A549 (cell line): ENCODE results near the gene DCP1A. TPM values are rescaled to one million over a fixed set of nuclear protein-coding genes. Genes with fewer than 3 reads are reported as not detected.

Source experiments
- ATAC-seq, 2 experiments: fragments of 200-7000 bp in 1 of 2; fragments of >200 bp in 1 of 2; cut with Nextera tagmentation in 1 of 2; cut with Tn5 transposase in 1 of 2; 3 replicates each; pipeline versions ENCODE4 v1.8.0 to v1.9.1; 2018 to 2020; ENCODE audit warnings: mild to moderate bottlenecking in 1 of 2, moderate library complexity in 1 of 2
- CTCF ChIA-PET: fragments of 300-600 bp; sonication (Branson Sonifier 250); formaldehyde crosslinking; extraction: SDS; loops from one replicate; lab custom pipeline; 2021; ENCODE audit warnings: antibody characterized with exemption, inconsistent platforms; lab: Yijun Ruan, JAX
- POLR2A ChIA-PET: fragments of 350-600 bp; formaldehyde crosslinking; extraction: SDS; loops from one replicate; lab custom pipeline; 2021; ENCODE audit warnings: antibody characterized with exemption, inconsistent platforms; lab: Yijun Ruan, JAX
- DNase-seq, 2 experiments: peaks; one replicate each; pipeline versions ENCODE4 v3.0.0 to v3.0.0-alpha.2; 2011 to 2016; ENCODE audit warnings: low read depth in 1 of 2, low spot score in 1 of 2
- FAIRE-seq: peaks from 2 replicates; lab custom pipeline; 2011; peaks lifted over from hg19 to GRCh38; lab: Jason Lieb, UNC
- H3K27ac ChIP-seq, 2 experiments: fragments of >200 bp; sonication (Bioruptor Twin); formaldehyde crosslinking; 3 replicates each; pipeline ENCODE4 v1.5.1; 2016 to 2017
- H3K4me1 ChIP-seq: fragments of >200 bp; sonication (Bioruptor Twin); formaldehyde crosslinking; 3 replicates; pipeline ENCODE4 v1.6.1; 2016
- H3K4me2 ChIP-seq: fragments of >200 bp; sonication (Bioruptor Twin); formaldehyde crosslinking; 3 replicates; pipeline ENCODE4 v1.6.1; 2016
- H3K4me3 ChIP-seq: fragments of >200 bp; sonication (Bioruptor Twin); formaldehyde crosslinking; 3 replicates; pipeline ENCODE4 v1.5.1; 2016
- H3K9me3 ChIP-seq: fragments of >200 bp; sonication (Bioruptor Twin); formaldehyde crosslinking; 3 replicates; pipeline ENCODE4 v1.6.1; 2016
- ATOH8 ChIP-seq: fragments of 250-450 bp; sonication (Bioruptor Pico); IDR thresholded peaks from 2 replicates; pipeline ENCODE4 v1.5.0; 2020; ENCODE audit warnings: low read depth, mild to moderate bottlenecking, moderate library complexity
- BHLHE40 ChIP-seq: IDR thresholded peaks from 2 replicates; pipeline ENCODE4 v1.6.1; 2012; ENCODE audit warnings: low read depth, low read length, inconsistent platforms
- ELK1 ChIP-seq: fragments of 150-350 bp; IDR thresholded peaks from 2 replicates; pipeline ENCODE4 v1.6.1; 2014; ENCODE audit warnings: low read depth, mild to moderate bottlenecking, low read length
- FOXS1 ChIP-seq: fragments of 250-450 bp; sonication (Bioruptor Pico); IDR thresholded peaks from 2 replicates; pipeline ENCODE4 v1.5.0; 2020; ENCODE audit warnings: mild to moderate bottlenecking, moderate library complexity
- JUN ChIP-seq, 2 experiments: fragments of >200 bp; sonication (Bioruptor Twin); formaldehyde crosslinking; IDR thresholded peaks; 2 replicates in 1 of 2; 3 replicates in 1 of 2; pipeline ENCODE4 v1.6.1; 2016 to 2017
- MAFK ChIP-seq: fragments of 450-650 bp; IDR thresholded peaks from 2 replicates; pipeline ENCODE4 v1.6.1; 2014; ENCODE audit not compliant: partially characterized antibody
- MAZ ChIP-seq: fragments of 150-350 bp; IDR thresholded peaks from 2 replicates; pipeline ENCODE4 v1.6.1; 2014; ENCODE audit warnings: antibody characterized with exemption, low read depth, low read length, borderline replicate concordance
- MYC ChIP-seq: IDR thresholded peaks from 2 replicates; pipeline ENCODE4 v1.6.1; 2012; ENCODE audit warnings: mild to moderate bottlenecking, inconsistent platforms, low read length, improper control_type of control experiment, borderline replicate concordance
- NFE2L2 ChIP-seq: fragments of 150-350 bp; conservative IDR thresholded peaks from 2 replicates; pipeline ENCODE4 v1.6.1; 2014; ENCODE audit warnings: low read length
- NPAS2 ChIP-seq: fragments of 250-450 bp; sonication (Bioruptor Pico); IDR thresholded peaks from 2 replicates; pipeline ENCODE4 v1.8.0; 2022; ENCODE audit warnings: mild to moderate bottlenecking, moderate library complexity, borderline replicate concordance
- PHF8 ChIP-seq: fragments of 200-600 bp; sonication (generic); IDR thresholded peaks from 2 replicates; pipeline ENCODE4 v1.6.1; 2016; ENCODE audit warnings: low read depth, mild to moderate bottlenecking, antibody characterized with exemption, moderate library complexity, borderline replicate concordance
- POLR2A ChIP-seq: IDR thresholded peaks from 2 replicates; pipeline ENCODE4 v1.6.1; 2012; ENCODE audit warnings: mild to moderate bottlenecking, low read length
- RAD21 ChIP-seq, 2 experiments: fragments of >200 bp in 1 of 2; sonication (Bioruptor Twin) in 1 of 2; formaldehyde crosslinking in 1 of 2; IDR thresholded peaks in 1 of 2; conservative IDR thresholded peaks in 1 of 2; 2 replicates in 1 of 2; 3 replicates in 1 of 2; pipeline ENCODE4 v1.6.1; 2012 to 2018; ENCODE audit warnings: inconsistent platforms in 1 of 2
- RCOR1 ChIP-seq: fragments of 150-350 bp; IDR thresholded peaks from 2 replicates; pipeline ENCODE4 v1.6.1; 2014; ENCODE audit warnings: antibody characterized with exemption, low read length, low read depth
- RNF2 ChIP-seq: fragments of 200-600 bp; sonication (generic); IDR thresholded peaks from 2 replicates; pipeline ENCODE4 v1.6.1; 2016; ENCODE audit warnings: low read depth, mild to moderate bottlenecking, antibody characterized with exemption, moderate library complexity, borderline replicate concordance
- ZSCAN20 ChIP-seq: fragments of 250-450 bp; sonication (Bioruptor Pico); IDR thresholded peaks from 2 replicates; pipeline ENCODE4 v1.8.0; 2022; ENCODE audit warnings: mild to moderate bottlenecking, moderate library complexity
- WGBS: methylation state at CpG from one replicate; pipeline ENCODE4 v1.1.6; 2017; ENCODE audit errors: missing lambda C conversion rate; 5-methylcytosine and 5-hydroxymethylcytosine counted together
- polyA plus RNA-seq, 4 experiments: library from polyadenylated mRNA; depleted of rRNA in 3 of 4; stranded (reverse); fragments of >200 nt; fragmentation: RNase III in 1 of 4; extraction: RNeasy Plus Mini Kit Qiagen cat#74134 plus additional on column Dnase treatment in 1 of 4; gene quantifications; 2 replicates in 3 of 4; 3 replicates in 1 of 4; pipeline ENCODE4 v1.2.3, GENCODE V29; 2011 to 2017
- TF ChIP-seq, protein P1 (sequence below): IDR thresholded peaks from 2 replicates; pipeline ENCODE4 v1.6.1; 2012
- TF ChIP-seq, protein P2 (sequence below): fragments of 200-600 bp; sonication (generic); IDR thresholded peaks from 2 replicates; pipeline ENCODE4 v1.6.1; 2016; ENCODE audit warnings: antibody characterized with exemption, mild to moderate bottlenecking, moderate library complexity
- TF ChIP-seq, protein P3 (sequence below): fragments of 450-650 bp; IDR thresholded peaks from 2 replicates; pipeline ENCODE4 v1.6.1; 2014; ENCODE audit warnings: antibody characterized with exemption

The DCP1A gene
- polyA plus RNA-seq, 2 of the 4 experiments (the other 2 are of a cell fraction) = 7.3 to 27.4 TPM

DNA sequence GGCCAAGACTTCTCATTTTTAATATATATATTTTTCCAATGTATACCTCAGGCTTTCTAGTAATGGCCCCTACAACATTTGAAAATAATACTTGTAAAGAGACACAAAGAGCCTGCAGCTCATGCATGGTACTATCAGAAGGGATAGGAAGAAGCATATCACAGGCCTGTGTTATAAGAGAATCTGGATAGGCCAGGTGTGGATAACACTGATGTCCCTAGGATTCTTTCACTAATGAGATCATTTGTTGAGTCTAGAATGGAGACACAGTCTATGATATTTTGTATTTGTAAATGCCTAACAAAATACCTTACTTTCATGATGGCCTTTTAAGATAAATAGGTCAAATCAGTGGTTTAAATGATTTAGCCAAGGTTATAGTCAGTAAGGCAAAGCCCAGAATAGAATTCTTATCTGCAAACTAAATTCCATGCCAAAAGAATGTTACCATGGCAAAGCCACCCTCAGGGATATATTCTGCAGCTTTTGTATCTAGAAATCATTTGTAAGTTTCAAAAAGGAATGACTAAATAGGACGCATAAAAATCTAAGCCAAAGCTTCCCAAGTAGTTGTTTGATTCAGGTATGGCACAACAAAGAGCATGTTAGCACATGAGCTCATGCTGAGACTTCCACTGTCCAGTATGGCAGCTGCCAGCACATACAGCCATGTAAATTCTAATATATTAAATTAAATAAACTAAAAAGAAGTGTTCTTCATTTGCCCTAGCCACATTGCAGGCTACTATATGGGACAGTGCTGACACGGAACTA, 10.0 kb downstream of the DCP1A start:
- WGBS = 89% methylated on average over 2 of the region's 2 CpGs
- Histone ChIP-seq H3K4me2 (no peak overlapping the region), H3K27ac (no peak overlapping the region), H3K9me3 (no peaks in the 10 kb centered on the region), H3K4me3 (no peak overlapping the region)
- ChIA-PET POLR2A (interaction anchor here (1.4 kb wide), 1 partner anchor 10 kb away, joined by 3 read pairs; the partner anchor contains the start of gene DCP1A), CTCF (no interaction called here)
- no peak for ATAC-seq
- FAIRE-seq = no peak
- no peak for DNase-seq
- TF ChIP-seq POLR2A = no peak
- TF ChIP-seq, protein P1, sequence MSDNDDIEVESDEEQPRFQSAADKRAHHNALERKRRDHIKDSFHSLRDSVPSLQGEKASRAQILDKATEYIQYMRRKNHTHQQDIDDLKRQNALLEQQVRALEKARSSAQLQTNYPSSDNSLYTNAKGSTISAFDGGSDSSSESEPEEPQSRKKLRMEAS = no peak
- TF ChIP-seq, protein P2, sequence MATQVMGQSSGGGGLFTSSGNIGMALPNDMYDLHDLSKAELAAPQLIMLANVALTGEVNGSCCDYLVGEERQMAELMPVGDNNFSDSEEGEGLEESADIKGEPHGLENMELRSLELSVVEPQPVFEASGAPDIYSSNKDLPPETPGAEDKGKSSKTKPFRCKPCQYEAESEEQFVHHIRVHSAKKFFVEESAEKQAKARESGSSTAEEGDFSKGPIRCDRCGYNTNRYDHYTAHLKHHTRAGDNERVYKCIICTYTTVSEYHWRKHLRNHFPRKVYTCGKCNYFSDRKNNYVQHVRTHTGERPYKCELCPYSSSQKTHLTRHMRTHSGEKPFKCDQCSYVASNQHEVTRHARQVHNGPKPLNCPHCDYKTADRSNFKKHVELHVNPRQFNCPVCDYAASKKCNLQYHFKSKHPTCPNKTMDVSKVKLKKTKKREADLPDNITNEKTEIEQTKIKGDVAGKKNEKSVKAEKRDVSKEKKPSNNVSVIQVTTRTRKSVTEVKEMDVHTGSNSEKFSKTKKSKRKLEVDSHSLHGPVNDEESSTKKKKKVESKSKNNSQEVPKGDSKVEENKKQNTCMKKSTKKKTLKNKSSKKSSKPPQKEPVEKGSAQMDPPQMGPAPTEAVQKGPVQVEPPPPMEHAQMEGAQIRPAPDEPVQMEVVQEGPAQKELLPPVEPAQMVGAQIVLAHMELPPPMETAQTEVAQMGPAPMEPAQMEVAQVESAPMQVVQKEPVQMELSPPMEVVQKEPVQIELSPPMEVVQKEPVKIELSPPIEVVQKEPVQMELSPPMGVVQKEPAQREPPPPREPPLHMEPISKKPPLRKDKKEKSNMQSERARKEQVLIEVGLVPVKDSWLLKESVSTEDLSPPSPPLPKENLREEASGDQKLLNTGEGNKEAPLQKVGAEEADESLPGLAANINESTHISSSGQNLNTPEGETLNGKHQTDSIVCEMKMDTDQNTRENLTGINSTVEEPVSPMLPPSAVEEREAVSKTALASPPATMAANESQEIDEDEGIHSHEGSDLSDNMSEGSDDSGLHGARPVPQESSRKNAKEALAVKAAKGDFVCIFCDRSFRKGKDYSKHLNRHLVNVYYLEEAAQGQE = no peak
- TF ChIP-seq RAD21 (conservative IDR thresholded peaks at IDR 0.05 in 1 of 2, IDR thresholded peaks at IDR 0.05 in 1 of 2) = no peak
- no peak for TF ChIP-seq JUN (IDR thresholded peaks at IDR 0.05)
- no peak for TF ChIP-seq ZSCAN20 (CRISPR knock-in tag)
- TF ChIP-seq MAFK = no peak
- TF ChIP-seq PHF8 = no peak
- no peak for TF ChIP-seq RNF2
- no peak for TF ChIP-seq ATOH8 (CRISPR knock-in tag)
- TF ChIP-seq MYC = no peak
- TF ChIP-seq, protein P3, sequence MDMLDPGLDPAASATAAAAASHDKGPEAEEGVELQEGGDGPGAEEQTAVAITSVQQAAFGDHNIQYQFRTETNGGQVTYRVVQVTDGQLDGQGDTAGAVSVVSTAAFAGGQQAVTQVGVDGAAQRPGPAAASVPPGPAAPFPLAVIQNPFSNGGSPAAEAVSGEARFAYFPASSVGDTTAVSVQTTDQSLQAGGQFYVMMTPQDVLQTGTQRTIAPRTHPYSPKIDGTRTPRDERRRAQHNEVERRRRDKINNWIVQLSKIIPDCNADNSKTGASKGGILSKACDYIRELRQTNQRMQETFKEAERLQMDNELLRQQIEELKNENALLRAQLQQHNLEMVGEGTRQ = no peak
- TF ChIP-seq MAZ = no peak
- TF ChIP-seq NFE2L2 = no peak
- no peak for TF ChIP-seq FOXS1 (CRISPR knock-in tag)
- TF ChIP-seq RCOR1 = no peak
- no peak for TF ChIP-seq BHLHE40
- TF ChIP-seq, all 56 proteins: peak for 0
- H3K4me1 ChIP-seq = peaks cover under 1% of the 10 kb centered on the region

DNA sequence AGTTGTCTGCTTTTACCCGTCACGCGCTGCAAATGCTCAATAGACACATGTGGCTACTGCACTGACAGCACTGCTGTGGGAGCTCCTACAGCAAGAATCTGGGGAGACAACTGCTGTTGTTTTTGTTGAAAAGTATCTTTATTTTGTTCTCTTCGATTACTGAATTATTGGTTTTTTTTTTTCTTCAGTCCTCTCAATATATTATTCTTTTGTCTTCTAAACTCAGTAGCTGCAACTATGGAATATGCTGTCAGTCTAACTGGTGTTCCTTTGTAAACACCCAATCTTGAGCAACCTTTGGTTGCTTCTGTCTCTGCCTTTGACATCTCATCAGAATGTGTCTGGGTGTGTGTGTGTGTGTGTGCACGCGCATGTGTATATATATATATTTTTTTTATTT, 12.6 kb downstream of the DCP1A start:
- FAIRE-seq (no peak), DNase-seq (no peak), ATAC-seq (no peak)
- H3K4me2 ChIP-seq = no peak overlapping the region
- H3K27ac ChIP-seq = no peak overlapping the region
- no peak overlapping the region for H3K4me3 ChIP-seq
- ChIA-PET CTCF (interaction anchor here (1.1 kb wide), 2 partner anchors 13 to 18 kb away, joined by 3 read pairs; partner anchors contain the start of gene DCP1A), POLR2A (interaction anchor here (1.7 kb wide), 1 partner anchor 13 kb away, joined by 5 read pairs; the partner anchor contains the start of gene DCP1A)
- TF ChIP-seq NPAS2 (CRISPR knock-in tag) (no peak), ELK1 (no peak)
- WGBS = 96% methylated on average over 6 of the region's 6 CpGs
- no peaks in the 10 kb centered on the region for H3K9me3 ChIP-seq
- H3K4me1 ChIP-seq = no peaks in the 10 kb centered on the region
